Measurements from ENCODE around the gene RNF111.
"Not testable (repeated sequence)": the region's sequence is repeated elsewhere in the genome, so short reads cannot be mapped to it uniquely, and the experiment has no call there.

The RNF111 gene

DNA sequence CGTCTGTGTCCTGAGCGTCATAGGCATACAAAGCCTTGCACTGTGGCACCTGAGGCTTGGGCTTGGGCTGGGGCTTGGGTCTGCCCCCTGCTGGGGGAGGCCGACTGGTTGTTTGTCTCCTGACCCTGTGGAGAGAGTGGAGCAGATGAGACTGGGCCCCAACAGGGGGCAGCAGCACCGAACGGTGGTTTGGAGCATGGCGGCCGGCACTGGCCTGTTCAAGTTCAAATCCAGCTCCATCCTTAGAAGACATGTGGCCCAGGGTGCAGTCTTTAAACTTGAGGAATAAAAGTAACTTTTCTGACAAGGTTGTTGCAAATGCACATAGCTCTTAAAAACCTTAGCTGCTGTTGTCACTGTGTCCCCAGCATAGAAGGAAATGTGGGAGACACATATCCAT, 150.8 kb downstream of the RNF111 start:
- DNase-seq (ENCODE audit: low spot score), result no peak
- TF ChIP-seq CTCF (IDR thresholded peaks at IDR 0.05), result no peak
- Histone ChIP-seq H3K4me3 (no peak overlapping the region), H3K27ac (no peak overlapping the region)

GRCh38 chr15:59140422-59141226, 153.2 kb downstream of the RNF111 start:
- no peak for TF ChIP-seq CTCF (IDR thresholded peaks at IDR 0.05)
- DNase-seq (ENCODE audit: low spot score), result no peak
- H3K27ac ChIP-seq, result no peak overlapping the region

DNA sequence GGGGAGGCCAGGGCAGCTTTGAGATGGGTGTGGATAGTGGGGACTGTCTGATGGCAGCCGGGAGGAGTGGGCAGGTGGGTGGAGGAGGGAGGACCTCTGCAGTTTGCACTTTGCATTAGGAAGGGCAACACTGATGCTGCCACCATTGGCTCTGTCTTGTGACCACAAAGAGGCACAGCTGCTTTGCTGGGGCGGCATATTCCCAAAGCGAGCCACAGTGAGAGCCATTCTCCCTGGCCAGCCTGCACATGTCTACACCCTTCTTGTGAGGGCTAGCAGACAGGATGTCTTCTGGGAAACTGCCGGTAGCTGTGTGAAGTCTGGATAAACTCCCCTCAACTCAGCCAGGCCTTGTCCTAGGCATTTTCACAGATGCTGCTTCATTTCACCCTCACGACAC, 155.8 kb downstream of the RNF111 start:
- Histone ChIP-seq H3K27ac (no peak overlapping the region), H3K4me3 (no peak overlapping the region)
- no peak for TF ChIP-seq CTCF (IDR thresholded peaks at IDR 0.05)
- DNase-seq (ENCODE audit: low spot score), result no peak

More at GRCh38 chr15:59140422-59141226, 153.2 kb downstream of the RNF111 start:
- no peak overlapping the region for H3K4me3 ChIP-seq

DNA sequence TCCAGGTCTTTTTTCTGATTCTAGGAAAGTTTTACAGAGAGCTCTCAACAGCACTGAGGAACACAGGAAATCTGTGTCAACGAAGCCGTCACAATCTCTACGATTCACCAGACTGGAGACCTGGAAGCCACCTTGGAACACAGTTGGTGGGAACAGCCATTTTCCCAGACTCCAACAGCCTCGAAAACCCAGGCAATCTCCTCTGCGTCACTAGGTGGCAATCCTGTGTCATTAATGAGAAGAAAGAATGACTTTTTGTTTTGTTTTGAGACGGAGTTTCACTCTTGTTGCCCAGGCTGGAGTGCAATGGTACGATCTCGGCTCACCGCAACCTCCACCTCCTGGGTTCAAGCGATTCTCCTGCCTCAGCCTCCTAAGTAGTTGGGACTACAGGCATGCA, 157.1 kb downstream of the RNF111 start:
- not testable (repeated sequence) for H3K4me3 ChIP-seq; DNase-seq (ENCODE audit: low spot score); H3K27ac ChIP-seq

All from coronary artery (tissue), 2 donors.